NB4 (cell line): ENCODE results near the gene TMEM150A.

Experiments
- MYC ChIP-seq: IDR thresholded peaks from 2 replicates; pipeline ENCODE4 v1.6.1; 2011; ENCODE audit warnings: low read depth, low read length
- POLR2A ChIP-seq: IDR thresholded peaks from 2 replicates; pipeline ENCODE4 v1.6.1; 2011; ENCODE audit warnings: mild to moderate bottlenecking; ENCODE audit not compliant: insufficient read length; ENCODE audit errors: extremely low read depth
- TF ChIP-seq, protein P1 (sequence below): IDR thresholded peaks from 2 replicates; pipeline ENCODE4 v1.6.1; 2011; ENCODE audit warnings: low read depth, low read length
- TF ChIP-seq, protein P2 (sequence below): IDR thresholded peaks from one replicate; pipeline ENCODE4 v1.5.1; 2012; ENCODE audit warnings: low read depth, low read length

DNA sequence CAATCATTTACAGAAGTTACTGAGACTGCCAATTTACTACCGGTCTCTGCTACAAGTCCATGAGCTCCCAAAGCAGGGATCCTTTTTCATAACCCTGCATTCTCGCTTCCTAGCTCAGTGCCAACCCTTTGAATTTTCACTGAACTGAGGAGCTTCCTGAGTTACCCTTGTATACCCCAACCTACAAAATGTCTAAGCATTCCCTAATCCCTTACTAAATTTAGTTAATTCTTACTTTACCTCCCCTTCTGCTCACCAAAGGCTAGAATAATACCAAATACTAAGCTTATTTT, 53.9 kb downstream of the TMEM150A start:
- TF ChIP-seq, protein P1, sequence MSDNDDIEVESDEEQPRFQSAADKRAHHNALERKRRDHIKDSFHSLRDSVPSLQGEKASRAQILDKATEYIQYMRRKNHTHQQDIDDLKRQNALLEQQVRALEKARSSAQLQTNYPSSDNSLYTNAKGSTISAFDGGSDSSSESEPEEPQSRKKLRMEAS: no peak
- TF ChIP-seq, protein P2, sequence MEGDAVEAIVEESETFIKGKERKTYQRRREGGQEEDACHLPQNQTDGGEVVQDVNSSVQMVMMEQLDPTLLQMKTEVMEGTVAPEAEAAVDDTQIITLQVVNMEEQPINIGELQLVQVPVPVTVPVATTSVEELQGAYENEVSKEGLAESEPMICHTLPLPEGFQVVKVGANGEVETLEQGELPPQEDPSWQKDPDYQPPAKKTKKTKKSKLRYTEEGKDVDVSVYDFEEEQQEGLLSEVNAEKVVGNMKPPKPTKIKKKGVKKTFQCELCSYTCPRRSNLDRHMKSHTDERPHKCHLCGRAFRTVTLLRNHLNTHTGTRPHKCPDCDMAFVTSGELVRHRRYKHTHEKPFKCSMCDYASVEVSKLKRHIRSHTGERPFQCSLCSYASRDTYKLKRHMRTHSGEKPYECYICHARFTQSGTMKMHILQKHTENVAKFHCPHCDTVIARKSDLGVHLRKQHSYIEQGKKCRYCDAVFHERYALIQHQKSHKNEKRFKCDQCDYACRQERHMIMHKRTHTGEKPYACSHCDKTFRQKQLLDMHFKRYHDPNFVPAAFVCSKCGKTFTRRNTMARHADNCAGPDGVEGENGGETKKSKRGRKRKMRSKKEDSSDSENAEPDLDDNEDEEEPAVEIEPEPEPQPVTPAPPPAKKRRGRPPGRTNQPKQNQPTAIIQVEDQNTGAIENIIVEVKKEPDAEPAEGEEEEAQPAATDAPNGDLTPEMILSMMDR: no peak
- TF ChIP-seq MYC (no peak), POLR2A (no peak)
